ENCODE data around the gene CFAP221. TPM values are rescaled to one million over a fixed set of nuclear protein-coding genes. Genes with fewer than 3 reads are reported as not detected.

Gene CFAP221
- total RNA-seq, 2 experiments from 2014 or later, result not detected

GRCh38 chr2:119678021-119678656 is 133.9 kb downstream of the CFAP221 start:
- H3K27me3 Mint-ChIP-seq, result peaks cover 4% of the 10 kb centered on the region
- DNase-seq (no peak), ATAC-seq (ENCODE audit: low read depth) (no peak)
- H3K36me3 Mint-ChIP-seq, result no peaks in the 10 kb centered on the region
- H3K4me1 Mint-ChIP-seq, result peaks cover 18% of the 10 kb centered on the region
- POLR2A ChIA-PET, result interaction anchor here (0.7 to 1.9 kb wide), 7 partner anchors 13 to 499 kb away, joined by 3 to 15 read pairs (median 3); partner anchors contain the start of gene PTPN4
- H3K27ac Mint-ChIP-seq, result peak overlapping the region; percentile 78
- peak overlapping the region; percentile 87 for H3K4me3 Mint-ChIP-seq
- no peaks in the 10 kb centered on the region for H3K9me3 Mint-ChIP-seq

GRCh38 chr2:119679526-119679837 is 135.2 kb downstream of the CFAP221 start:
- Mint-ChIP-seq H3K4me3 (peak overlapping the region; percentile 87), H3K27me3 (peaks cover 4% of the 10 kb centered on the region), H3K9me3 (no peaks in the 10 kb centered on the region), H3K36me3 (peaks cover 2% of the 10 kb centered on the region), H3K27ac (peak overlapping the region; percentile 77), H3K4me1 (peaks cover 18% of the 10 kb centered on the region)
- DNase-seq (no peak), ATAC-seq (ENCODE audit: low read depth) (no peak)
- POLR2A ChIA-PET, result interaction anchor here (0.7 to 1.9 kb wide), 6 partner anchors 12 to 497 kb away, joined by 3 to 15 read pairs (median 3); no protein-coding TSS in a partner anchor

- Mint-ChIP-seq H3K27ac (peak overlapping the region; percentile 77), H3K4me3 (peak overlapping the region; percentile 87), H3K9me3 (no peaks in the 10 kb centered on the region), H3K36me3 (peaks cover 2% of the 10 kb centered on the region), H3K27me3 (peaks cover 4% of the 10 kb centered on the region), H3K4me1 (peaks cover 18% of the 10 kb centered on the region)
- POLR2A ChIA-PET, result no interaction called here
- no peak for ATAC-seq (ENCODE audit: low read depth)
- no peak for DNase-seq
Measured at GRCh38 chr2:119679846-119680245, 135.6 kb downstream of the CFAP221 start.

- Mint-ChIP-seq H3K9me3 (no peaks in the 10 kb centered on the region), H3K27ac (no peak overlapping the region), H3K4me1 (peaks cover 18% of the 10 kb centered on the region), H3K4me3 (no peak overlapping the region), H3K36me3 (peaks cover 2% of the 10 kb centered on the region), H3K27me3 (peaks cover 4% of the 10 kb centered on the region)
- ATAC-seq (ENCODE audit: low read depth) (no peak), DNase-seq (no peak)
- POLR2A ChIA-PET, result no interaction called here
Measured at GRCh38 chr2:119680457-119681202, 136.4 kb downstream of the CFAP221 start.

GRCh38 chr2:119681203-119681867 is 137.1 kb downstream of the CFAP221 start:
- Mint-ChIP-seq H3K4me3 (no peak overlapping the region), H3K27ac (no peak overlapping the region), H3K4me1 (peaks cover 18% of the 10 kb centered on the region), H3K27me3 (peaks cover 4% of the 10 kb centered on the region), H3K9me3 (no peaks in the 10 kb centered on the region), H3K36me3 (peaks cover 2% of the 10 kb centered on the region)
- POLR2A ChIA-PET, result no interaction called here
- DNase-seq (no peak), ATAC-seq (ENCODE audit: low read depth) (no peak)

GRCh38 chr2:119681868-119682220 is 137.6 kb downstream of the CFAP221 start:
- POLR2A ChIA-PET, result no interaction called here
- Mint-ChIP-seq H3K4me3 (no peak overlapping the region), H3K27ac (no peak overlapping the region), H3K27me3 (peaks cover 4% of the 10 kb centered on the region), H3K36me3 (peaks cover 2% of the 10 kb centered on the region), H3K9me3 (no peaks in the 10 kb centered on the region), H3K4me1 (peaks cover 18% of the 10 kb centered on the region)
- no peak for DNase-seq
- ATAC-seq (ENCODE audit: low read depth), result no peak

GRCh38 chr2:119682578-119682977 is 138.3 kb downstream of the CFAP221 start:
- no peak for DNase-seq
- H3K27me3 Mint-ChIP-seq, result no peaks in the 10 kb centered on the region
- H3K4me1 Mint-ChIP-seq, result peaks cover 18% of the 10 kb centered on the region
- no peak overlapping the region for H3K27ac Mint-ChIP-seq
- no peak for ATAC-seq (ENCODE audit: low read depth)
- peaks cover 2% of the 10 kb centered on the region for H3K36me3 Mint-ChIP-seq
- H3K4me3 Mint-ChIP-seq, result no peak overlapping the region
- no peaks in the 10 kb centered on the region for H3K9me3 Mint-ChIP-seq
- POLR2A ChIA-PET, result interaction anchor here (1.1 kb wide), 1 partner anchor 14 kb away, joined by 3 read pairs; no protein-coding TSS in a partner anchor

GRCh38 chr2:119683074-119683712 is 138.9 kb downstream of the CFAP221 start:
- POLR2A ChIA-PET, result interaction anchor here (1.1 kb wide), 1 partner anchor 13 kb away, joined by 3 read pairs; no protein-coding TSS in a partner anchor
- H3K27ac Mint-ChIP-seq, result peak overlapping the region; percentile 24
- ATAC-seq (ENCODE audit: low read depth) (no peak), DNase-seq (no peak)
- H3K36me3 Mint-ChIP-seq, result peaks cover 2% of the 10 kb centered on the region
- no peaks in the 10 kb centered on the region for H3K27me3 Mint-ChIP-seq
- no peaks in the 10 kb centered on the region for H3K9me3 Mint-ChIP-seq
- H3K4me1 Mint-ChIP-seq, result peaks cover 15% of the 10 kb centered on the region
- H3K4me3 Mint-ChIP-seq, result no peak overlapping the region

- H3K27ac Mint-ChIP-seq, result peak overlapping the region; percentile 24
- no peak overlapping the region for H3K4me3 Mint-ChIP-seq
- H3K9me3 Mint-ChIP-seq, result no peaks in the 10 kb centered on the region
- H3K27me3 Mint-ChIP-seq, result no peaks in the 10 kb centered on the region
- POLR2A ChIA-PET, result interaction anchor here (1.1 kb wide), 1 partner anchor 13 kb away, joined by 3 read pairs; no protein-coding TSS in a partner anchor
- ATAC-seq (ENCODE audit: low read depth), result no peak
- H3K36me3 Mint-ChIP-seq, result peaks cover 2% of the 10 kb centered on the region
- peaks cover 12% of the 10 kb centered on the region for H3K4me1 Mint-ChIP-seq
- DNase-seq, result no peak
Measured at GRCh38 chr2:119683713-119684443, 139.6 kb downstream of the CFAP221 start.

GRCh38 chr2:119684518-119684917 is 140.3 kb downstream of the CFAP221 start:
- no peak for ATAC-seq (ENCODE audit: low read depth)
- no peak overlapping the region for H3K27ac Mint-ChIP-seq
- POLR2A ChIA-PET, result no interaction called here
- peaks cover 11% of the 10 kb centered on the region for H3K4me1 Mint-ChIP-seq
- H3K27me3 Mint-ChIP-seq, result no peaks in the 10 kb centered on the region
- no peak overlapping the region for H3K4me3 Mint-ChIP-seq
- no peak for DNase-seq
- no peaks in the 10 kb centered on the region for H3K9me3 Mint-ChIP-seq
- peaks cover 2% of the 10 kb centered on the region for H3K36me3 Mint-ChIP-seq

GRCh38 chr2:119688616-119689015 is 144.4 kb downstream of the CFAP221 start:
- DNase-seq (no peak), ATAC-seq (ENCODE audit: low read depth) (no peak)
- Mint-ChIP-seq H3K36me3 (peaks cover 2% of the 10 kb centered on the region), H3K4me3 (no peak overlapping the region), H3K4me1 (no peaks in the 10 kb centered on the region), H3K27ac (no peak overlapping the region), H3K27me3 (no peaks in the 10 kb centered on the region), H3K9me3 (no peaks in the 10 kb centered on the region)
- POLR2A ChIA-PET, result no interaction called here

GRCh38 chr2:119689218-119689617 is 145.0 kb downstream of the CFAP221 start:
- POLR2A ChIA-PET, result no interaction called here
- ATAC-seq (ENCODE audit: low read depth) (no peak), DNase-seq (no peak)
- H3K9me3 Mint-ChIP-seq, result no peaks in the 10 kb centered on the region
- H3K27me3 Mint-ChIP-seq, result no peaks in the 10 kb centered on the region
- H3K27ac Mint-ChIP-seq, result no peak overlapping the region
- no peak overlapping the region for H3K4me3 Mint-ChIP-seq
- peaks cover 3% of the 10 kb centered on the region for H3K4me1 Mint-ChIP-seq
- peaks cover 3% of the 10 kb centered on the region for H3K36me3 Mint-ChIP-seq

- no peak for DNase-seq
- ATAC-seq (ENCODE audit: low read depth), result no peak
- Mint-ChIP-seq H3K27me3 (no peaks in the 10 kb centered on the region), H3K4me1 (peaks cover 12% of the 10 kb centered on the region), H3K9me3 (no peaks in the 10 kb centered on the region), H3K36me3 (peaks cover 3% of the 10 kb centered on the region), H3K4me3 (no peak overlapping the region), H3K27ac (no peak overlapping the region)
- POLR2A ChIA-PET, result interaction anchor here (1.2 kb wide), 1 partner anchor 12 kb away, joined by 3 read pairs; the partner anchor contains the start of gene TMEM177
Measured at GRCh38 chr2:119691189-119691588, 146.9 kb downstream of the CFAP221 start.
